ENCODE data around the gene CAMSAP2.

The CAMSAP2 gene

DNA sequence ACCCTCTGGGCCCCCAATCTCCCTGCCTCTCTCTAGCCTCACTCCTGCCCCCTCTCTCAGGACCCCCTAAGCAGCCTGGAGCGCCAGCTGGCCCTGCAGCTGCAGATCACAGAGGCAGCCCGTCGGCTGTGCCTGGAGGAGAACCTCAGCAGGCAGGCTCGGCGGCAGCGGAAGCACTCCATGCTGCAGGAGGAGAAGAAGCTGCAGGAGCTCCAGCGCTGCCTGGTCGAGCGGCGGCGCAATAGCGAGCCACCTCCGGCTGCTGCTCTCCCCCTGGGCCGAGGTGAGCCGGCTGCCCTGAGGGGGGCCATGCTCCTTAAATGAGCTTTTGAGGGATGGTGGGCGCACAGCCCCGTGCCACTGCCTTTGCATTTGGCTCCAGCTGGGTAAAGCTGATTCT is 162.2 kb downstream of the CAMSAP2 start:
- FAIRE-seq: no peak

GRCh38 chr1:200901350-200901749 is 162.7 kb downstream of the CAMSAP2 start:
- FAIRE-seq: no peak

GRCh38 chr1:200901796-200902444 is 163.2 kb downstream of the CAMSAP2 start:
- FAIRE-seq: no peak

GRCh38 chr1:200903793-200904192 is 165.1 kb downstream of the CAMSAP2 start:
- no peak for FAIRE-seq

DNA sequence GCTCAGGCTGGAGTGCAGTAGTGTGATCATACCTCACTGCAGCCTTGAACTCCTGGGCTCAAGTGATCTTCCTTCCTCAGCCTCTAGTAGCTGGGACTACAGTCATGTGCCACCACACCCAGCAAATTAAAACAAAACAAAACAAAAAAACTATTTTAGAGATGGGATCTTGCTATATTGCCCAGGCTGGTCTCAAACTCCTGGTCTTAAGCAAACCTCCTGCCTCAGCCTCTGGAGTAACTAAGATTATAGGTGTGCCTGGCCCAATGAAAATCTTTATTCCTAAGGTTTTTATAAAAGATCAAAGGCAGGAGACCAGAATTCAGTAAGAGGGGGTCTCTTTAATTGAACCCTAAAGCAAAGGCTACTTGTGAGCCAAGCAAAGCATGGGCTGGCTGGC is 166.1 kb downstream of the CAMSAP2 start:
- FAIRE-seq: no peak

DNA sequence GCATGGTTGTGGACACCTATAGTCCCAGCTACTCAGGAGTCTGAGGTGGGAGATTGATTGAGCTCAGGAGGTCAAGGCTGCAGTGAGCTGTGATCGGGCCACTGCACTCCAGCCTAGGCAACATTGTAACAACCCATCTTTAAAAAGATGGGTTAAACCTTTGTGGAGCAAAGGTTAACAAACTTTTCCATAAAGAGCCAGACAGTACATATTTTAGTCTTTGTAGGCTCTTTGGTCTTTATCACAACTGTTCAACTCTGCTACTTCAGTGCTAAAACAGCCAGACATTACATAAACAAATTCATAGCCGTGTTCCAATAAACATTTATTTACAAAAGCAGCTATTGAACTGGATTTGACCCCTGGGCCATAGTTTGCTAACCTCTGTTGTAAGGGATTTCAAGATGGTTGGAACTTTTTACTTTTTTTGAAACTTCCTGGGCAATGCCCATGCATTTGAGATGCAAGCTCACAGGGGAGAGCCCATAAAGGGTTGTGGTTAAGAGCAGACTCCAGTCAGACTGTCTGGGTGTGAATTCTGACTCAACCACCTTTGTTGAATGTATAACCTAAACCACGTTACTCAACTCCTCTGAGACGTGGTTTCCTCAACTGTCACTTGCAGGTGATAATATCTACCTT is 166.8 kb downstream of the CAMSAP2 start:
- FAIRE-seq: no peak

DNA sequence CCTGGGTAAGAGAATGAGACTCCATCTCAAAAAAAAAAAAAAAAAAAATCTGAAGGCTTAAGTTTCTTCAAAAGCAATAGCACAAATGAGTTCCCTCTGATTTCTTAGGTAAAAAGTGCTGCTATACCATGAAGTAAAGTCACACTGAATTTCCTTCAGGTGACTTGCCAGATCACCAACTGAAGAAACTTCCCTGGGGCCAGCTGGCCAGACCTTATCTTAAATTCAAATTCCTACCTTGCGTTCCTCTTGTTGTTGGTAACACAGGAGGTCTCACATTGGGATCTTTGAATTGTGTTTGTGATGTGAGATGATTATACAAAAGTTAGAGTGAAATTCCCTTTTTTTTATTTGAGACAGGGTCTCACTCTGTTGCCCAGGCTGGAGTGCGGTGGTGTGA is 167.8 kb downstream of the CAMSAP2 start:
- no peak for FAIRE-seq

GRCh38 chr1:200907611-200908097 is 169.0 kb downstream of the CAMSAP2 start:
- no peak for FAIRE-seq

- FAIRE-seq: no peak
Measured at GRCh38 chr1:200908191-200908868, 169.6 kb downstream of the CAMSAP2 start.

- FAIRE-seq: no peak
Measured at GRCh38 chr1:200909071-200909470, 170.4 kb downstream of the CAMSAP2 start.

GRCh38 chr1:200909757-200910239 is 171.1 kb downstream of the CAMSAP2 start:
- FAIRE-seq: no peak

All from A204.1 (cell line).